GM18519 (cell line): ENCODE measurements around the gene TXNL4A.
"Not testable (repeated sequence)": the region's sequence is repeated elsewhere in the genome, so short reads cannot be mapped to it uniquely, and the experiment has no call there.

Experiments used
- ATAC-seq: cut with Tn5 transposase; IDR thresholded peaks from one replicate; pipeline ENCODE4 v1.9.1; 2021; ENCODE audit warnings: mild to moderate bottlenecking, moderate library complexity; ENCODE audit not compliant: unreplicated experiment, low FRiP score

TXNL4A gene, protein sequence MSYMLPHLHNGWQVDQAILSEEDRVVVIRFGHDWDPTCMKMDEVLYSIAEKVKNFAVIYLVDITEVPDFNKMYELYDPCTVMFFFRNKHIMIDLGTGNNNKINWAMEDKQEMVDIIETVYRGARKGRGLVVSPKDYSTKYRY

DNA sequence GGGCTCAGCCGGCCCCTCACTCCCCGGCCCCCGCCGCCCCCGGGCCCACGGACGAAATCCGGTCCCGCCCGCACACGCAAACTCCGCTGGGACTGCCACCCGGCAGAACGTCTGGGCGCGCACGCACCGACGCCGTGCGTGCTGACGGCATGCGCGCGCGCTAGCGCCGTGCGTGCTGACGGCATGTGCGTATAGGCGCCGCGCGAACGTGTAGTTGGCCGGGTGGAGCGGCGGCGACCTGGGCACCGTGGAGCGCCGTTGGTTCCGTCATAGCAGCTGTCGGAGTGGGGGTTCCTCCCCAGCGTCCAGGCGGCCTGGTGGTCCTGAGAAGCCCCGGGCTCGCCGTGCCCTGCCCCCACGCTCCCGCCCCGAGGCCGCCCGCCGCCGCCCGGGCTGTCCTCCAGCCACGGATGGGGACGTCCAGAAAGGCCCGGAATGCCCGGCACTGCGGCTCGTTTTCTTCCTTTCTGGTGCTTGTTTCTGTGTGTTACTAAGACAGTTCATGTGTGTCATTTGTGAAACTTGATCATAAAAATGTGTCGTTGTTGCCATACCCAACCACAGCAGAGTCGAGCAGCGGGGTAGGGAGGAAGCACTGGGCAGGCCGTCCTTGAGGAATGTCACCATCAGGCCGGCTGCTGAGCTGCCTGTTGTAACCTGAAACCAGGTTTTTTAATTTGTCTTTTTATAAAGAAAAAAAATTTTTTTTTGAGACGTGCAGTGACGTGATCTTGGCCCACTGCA lies at the start of gene TXNL4A:
Gene TXNL4A, minus strand, starts transcription at position 113 of the 744 bp plus-strand sequence. CDS start 171 bp downstream, outside the sequence.
- peak; percentile 95 for ATAC-seq

DNA sequence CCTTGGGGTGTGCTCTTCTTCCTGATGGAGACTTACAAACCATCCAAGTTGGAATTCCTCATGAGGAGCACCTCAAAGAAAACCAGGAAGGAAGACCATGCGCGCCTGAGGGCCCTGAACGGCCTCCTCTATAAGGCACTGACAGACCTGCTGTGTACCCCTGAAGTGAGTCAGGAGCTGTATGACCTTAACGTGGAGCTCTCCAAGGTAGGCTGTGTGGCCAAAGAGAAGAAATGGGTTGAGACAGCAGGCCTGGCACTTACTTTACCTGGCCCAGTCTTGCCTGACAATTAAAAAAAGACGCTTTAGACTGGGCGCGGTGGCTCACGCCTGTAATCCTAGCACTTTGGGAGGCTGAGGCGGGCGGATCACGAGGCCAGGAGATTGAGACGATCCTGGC lies 48.9 kb upstream of the TXNL4A start:
- ATAC-seq = no peak

DNA sequence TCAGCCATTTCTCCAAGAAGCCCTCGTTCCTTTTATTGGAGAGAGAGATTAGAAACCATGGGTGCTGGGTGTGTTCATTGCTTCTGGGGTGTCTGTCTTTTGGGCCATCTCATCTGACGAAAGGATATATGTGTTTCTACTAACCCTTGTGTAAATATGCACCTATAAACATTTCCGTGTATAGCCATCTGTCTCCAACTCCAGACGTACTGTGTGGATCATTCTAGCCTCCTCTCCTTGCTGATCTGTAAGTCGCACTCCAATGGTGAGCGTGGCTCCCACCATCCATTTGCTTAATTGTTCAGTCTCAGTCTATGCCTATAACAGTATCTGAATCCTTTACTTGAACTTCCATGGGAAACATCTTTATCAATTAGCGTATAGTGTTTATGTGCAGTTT lies 47.6 kb upstream of the TXNL4A start:
- ATAC-seq = no peak

DNA sequence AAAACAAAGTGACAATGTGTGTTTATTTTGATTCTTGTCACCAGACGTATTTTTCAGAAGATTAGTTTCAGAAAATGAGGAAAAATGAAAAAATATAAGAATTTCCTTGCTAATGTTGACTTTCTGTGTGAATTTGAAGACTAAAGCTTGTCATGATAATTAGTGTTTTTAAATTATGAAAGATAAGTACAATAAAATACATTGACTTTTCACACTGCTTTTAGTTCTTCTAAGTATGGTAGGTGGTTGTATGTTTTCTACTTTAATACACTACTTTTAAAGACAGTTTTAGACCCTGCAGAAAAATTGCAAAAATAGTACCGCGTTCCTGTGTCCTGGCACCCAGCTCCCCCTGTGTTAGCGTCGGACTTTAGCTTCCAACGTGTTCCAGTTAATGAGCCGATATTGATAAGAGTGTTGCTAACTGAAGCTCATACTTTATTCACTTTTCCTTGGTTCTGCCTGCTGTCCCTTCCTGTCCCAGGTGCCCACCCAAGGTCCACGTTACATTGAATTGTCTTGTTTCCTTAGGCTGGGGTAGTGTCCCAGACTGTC lies 46.6 kb upstream of the TXNL4A start:
- no peak for ATAC-seq

DNA sequence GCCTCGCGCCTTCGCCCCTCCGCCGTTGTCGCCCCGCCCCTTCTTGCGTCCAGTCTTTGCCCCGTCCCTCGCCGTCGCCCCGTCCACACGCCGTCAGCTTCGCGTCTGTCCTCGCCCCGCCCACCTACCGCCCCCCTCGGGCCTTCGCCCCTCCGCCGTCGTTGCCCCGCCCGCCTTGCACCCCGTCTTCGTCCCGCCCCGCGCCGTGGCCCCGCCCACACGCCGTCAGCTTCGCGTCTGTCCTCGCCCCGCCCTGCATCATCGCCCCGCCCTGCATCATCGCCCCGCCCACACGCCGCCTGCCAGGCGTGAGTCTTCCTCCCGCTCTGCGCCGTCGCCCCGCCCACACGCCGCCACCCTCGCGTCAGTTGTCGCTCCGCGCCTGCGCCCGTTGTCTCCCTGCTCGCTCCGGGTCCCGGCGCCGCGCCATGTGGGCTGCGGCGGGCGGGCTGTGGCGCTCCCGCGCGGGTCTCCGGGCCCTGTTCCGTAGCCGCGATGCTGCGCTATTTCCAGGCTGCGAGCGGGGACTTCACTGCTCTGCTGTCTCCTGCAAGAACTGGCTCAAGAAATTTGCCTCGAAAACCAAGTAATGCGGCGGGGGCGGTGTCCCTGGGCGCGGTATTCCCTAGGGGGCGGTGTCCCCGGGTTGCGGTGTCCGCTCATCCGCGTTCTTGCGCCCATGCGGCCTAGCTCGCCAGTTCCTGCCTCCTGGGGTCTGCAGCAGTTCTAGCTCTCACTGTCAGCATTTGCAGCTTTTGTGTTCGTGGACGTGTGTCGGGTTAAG lies 45.9 kb upstream of the TXNL4A start, which contains the start of gene RBFA:
Gene RBFA, plus strand, starts transcription at position 367 of the 784 bp plus-strand sequence. Its CDS starts 62 bp downstream, at position 429.
- peak; percentile 67 for ATAC-seq

DNA sequence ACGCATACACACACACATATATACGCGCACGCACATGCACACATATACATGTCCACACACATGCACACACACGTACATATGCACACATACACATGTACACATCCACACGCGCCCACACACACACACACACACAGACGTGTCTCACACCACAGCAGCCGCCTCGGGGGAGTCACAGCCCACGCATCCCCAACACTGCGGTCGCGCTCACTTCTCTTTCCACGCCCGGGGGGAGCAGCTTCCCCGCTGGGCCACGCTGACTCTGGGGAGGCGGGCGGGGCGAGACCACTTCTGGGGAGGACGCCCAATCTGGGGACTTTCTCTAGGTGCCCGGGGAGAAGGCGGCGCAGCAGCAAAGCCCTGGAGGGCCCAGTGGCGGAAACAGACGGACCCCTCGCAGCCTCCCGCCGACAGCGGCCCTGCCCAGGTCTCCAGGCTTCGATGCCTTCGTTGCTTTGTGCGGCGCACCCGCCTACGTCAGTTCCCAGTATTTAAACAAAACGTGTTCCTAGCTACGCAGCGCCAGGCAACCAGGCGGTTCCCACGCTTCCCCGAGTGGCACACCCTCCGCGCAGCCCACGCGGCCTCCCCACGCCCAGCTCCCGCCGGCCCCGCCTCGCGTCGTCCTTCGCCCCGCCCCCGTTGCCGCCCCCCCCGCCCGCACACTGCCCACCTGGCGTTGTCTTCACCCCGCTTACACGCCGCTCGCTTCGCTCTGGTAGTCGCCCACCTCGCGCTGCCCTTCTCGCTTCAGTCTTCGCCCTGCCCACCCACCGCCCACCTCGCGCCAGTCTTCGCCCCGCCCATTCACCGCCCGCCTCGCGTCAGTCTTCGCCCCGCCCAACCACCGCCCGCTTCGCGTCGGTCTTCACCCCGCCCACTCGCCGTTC lies 45.1 kb upstream of the TXNL4A start:
- peak; percentile 35 for ATAC-seq

DNA sequence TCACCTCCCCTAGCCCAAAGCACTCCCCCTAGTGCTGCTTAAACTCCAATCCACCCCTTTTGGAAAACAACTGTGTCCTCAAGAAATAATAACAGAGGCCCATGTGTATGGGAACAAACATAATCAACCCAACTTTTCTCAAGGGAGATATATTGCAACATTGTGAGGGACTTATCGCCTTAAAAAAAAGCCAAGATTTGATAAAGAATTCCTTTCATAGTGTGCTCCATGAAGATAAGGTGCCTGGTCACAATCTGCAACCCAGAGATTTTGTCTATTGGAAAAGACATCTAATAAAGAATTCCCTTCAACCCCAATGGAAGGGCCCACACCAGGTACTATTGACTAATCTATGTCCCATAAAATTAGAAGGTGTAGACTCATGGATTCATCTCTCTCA lies 41.3 kb upstream of the TXNL4A start:
- ATAC-seq = no peak

DNA sequence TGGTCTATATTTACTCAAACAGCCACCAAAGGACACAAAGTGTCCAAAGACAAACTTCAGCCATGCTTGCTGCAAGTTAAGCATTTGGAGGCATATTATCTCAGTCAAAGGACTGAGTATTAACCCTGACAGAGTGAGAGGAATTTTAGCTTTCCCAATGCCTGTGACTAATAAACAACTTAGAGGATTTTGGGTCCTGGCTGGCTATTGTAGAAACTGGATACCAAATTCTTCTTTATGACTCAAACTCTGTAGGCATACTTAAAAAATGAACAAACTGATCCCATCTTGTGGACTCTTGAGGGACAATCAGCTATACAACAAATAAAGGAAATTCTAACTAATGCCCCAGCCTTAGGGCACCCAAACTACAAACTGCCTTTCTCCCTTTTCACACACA lies 39.4 kb upstream of the TXNL4A start:
- not testable (repeated sequence) for ATAC-seq

DNA sequence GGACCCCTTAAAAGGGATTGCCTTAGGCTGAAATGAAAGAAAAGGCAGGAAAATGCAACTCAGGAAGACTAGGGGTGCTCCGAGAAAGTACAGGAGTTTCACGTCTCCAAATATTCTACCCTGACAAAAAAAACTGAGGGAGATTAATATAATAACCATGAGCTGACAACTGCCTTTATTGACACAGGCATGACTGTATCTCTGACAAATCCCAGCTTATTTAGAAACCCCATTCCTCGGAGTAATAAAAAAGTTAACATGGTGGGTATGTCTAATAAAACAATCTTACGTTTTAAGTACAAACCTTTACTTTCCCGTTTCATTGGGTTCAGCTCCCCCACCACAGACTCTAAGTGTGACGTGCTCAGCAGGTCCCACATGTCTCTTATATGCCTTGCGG lies 38.0 kb upstream of the TXNL4A start:
- no peak for ATAC-seq

DNA sequence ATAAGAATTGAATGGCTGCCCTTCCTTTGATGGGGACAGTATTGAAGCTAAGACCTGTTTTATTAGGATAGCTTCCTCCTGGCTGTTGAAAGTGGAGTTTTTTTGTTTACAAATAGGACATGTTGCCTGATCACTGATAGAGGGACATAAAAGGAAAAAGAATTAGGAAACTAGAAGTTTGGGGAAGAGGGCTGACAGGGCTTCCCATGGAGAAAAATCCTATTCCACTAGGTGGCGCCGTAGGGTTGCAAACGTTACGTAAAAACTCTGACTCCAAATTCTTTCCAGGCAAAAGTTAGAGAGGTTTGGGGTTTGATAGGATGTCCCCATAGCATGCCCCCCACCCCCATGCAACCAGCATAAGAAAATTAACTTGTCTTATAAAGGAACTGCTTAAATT lies 34.8 kb upstream of the TXNL4A start:
- ATAC-seq = no peak

DNA sequence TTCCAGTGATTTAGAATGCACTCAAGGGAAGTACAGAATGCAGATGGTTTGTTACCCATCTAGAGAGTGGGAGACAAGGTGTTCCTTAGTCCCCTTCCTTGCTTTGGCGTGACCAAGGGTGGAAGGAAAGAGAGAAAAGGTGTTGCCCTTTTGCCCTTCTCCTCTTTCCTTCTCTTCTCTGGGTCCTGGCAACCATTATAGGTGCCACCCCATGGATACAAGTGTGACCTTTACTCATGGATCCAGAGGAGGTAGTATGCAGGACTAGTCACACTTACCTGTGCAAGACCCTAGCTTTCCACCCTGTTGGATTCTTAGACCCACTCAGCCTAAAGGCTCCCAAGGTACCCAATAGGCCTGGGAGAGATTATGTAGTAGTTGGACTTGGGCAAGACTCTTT lies 34.2 kb upstream of the TXNL4A start:
- ATAC-seq = no peak

DNA sequence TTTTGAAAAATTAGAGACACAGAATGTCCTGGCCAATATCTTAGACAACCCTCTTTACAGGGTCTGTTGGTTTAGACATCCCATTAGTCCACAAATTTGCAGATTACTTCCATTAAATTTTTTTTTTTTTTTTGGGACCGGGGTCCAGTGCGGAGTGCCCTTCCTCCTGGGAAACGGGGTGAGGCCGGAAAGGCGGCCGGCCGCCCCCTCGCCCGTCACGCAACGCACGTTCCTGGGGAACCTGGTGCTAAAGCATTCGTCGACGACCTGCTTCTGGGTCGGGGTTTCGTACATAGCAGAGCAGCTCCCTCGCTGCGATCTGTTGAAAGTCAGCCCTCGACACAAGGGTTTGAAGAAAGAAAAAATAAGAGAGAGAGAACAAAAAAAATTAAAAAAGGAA lies 24.4 kb upstream of the TXNL4A start:
- ATAC-seq = no peak

DNA sequence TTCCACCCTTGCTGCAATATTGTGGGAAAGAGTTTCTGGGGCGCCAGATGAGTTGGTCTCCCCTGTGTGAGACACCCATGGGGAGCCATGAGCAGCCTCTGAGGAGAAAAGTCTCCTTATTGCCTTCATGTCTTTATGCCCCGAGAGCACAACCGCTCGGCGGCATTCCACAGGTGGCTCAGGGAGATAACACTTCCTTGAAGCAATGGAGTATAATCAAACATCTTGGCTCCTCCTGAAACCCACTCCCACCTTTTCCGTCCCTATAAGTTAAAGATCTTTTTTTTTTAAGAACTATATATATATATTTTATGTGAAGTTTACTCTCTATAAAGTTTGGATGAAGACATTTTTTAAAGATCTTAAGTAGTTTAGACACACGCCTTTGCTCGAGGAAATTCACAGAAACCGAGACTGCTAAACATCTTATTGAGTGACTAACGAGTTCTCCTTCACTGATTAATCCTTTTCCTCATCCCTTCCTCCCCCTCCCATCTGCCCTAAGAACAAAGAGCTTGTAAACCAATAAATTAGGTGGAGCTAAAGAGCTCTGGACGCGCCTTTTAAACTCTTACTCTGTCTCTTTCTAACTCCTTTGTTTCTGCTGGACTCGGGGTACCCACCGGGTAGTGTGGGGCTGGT lies 23.3 kb upstream of the TXNL4A start:
- not testable (repeated sequence) for ATAC-seq

DNA sequence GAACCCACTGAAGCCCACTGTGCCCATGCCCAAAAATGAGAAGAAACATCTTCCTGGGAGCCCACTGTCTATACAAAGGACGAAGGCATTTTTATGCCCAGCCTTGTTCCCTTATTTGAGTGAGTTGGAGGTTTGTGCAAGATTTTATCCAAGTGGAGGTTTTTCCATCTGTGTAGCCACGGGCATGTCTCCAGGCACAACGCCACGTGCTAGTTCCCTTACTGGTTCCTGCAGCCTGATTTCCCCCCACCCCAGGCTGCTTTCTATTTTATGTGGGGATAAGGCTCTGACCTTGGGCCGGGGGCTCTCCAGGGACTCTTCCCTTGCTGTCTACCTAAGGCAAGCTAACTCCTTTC lies 22.2 kb upstream of the TXNL4A start:
- no peak for ATAC-seq

DNA sequence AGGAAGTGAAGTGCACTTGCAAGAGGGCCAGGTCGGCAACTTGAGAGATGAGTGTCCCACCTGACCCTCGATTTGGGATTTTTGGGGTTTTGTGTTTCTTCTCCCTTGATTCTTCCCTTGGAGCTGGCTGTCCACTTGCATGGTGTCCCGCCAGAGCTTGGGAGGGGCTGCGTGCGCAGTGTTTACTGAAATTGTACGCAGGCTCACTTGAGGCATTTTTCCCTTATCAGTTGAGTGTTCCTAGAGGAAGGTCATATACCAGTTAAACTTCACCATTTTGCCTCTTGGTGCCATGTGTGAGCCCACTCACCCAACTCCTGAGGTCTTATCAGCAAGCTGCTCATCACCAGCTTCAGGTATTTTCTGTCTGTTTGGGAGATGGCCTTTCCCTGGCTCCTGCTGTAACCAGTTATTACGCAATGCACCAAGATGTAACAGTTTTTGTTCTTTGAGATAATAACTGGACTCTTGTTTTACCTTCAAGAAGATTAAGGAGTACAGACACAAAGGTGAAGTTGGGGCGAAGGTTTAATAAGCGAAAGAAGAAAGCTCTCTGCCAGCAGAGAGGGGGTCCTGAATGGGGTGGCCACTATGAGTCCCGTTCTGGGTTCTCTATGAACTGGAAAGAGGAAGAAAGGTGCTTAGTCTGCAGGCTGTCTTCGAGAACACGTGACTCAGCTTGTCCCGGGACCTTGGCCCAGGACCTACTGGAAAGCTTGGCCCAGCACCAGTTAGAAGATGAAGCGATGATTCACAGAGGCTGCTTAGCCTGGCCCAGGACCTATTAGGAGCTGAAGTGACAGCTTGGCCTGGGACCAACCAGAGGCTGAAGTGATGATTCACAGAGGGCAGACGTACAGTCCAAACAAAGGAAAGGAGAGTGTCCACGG lies 21.5 kb upstream of the TXNL4A start:
- ATAC-seq = no peak

DNA sequence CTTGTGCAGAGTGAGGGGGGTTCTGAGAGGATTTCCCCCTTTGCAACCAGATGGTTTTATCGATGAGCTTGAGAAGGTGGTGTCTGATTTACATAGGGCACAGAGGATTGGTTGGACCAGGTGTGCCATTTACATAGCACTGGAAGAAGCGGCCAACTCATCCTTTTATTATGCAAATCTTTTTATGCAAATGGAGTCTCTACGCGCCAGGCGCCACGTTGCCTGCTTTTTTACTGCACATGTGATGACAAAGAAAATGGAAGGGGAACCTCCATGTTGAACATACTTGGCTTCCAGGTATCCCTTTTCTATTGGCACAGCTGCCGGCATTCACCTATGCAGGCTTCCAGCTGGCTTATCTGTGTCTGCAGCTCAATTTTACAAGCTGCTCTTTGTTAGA lies 18.4 kb upstream of the TXNL4A start:
- no peak for ATAC-seq

DNA sequence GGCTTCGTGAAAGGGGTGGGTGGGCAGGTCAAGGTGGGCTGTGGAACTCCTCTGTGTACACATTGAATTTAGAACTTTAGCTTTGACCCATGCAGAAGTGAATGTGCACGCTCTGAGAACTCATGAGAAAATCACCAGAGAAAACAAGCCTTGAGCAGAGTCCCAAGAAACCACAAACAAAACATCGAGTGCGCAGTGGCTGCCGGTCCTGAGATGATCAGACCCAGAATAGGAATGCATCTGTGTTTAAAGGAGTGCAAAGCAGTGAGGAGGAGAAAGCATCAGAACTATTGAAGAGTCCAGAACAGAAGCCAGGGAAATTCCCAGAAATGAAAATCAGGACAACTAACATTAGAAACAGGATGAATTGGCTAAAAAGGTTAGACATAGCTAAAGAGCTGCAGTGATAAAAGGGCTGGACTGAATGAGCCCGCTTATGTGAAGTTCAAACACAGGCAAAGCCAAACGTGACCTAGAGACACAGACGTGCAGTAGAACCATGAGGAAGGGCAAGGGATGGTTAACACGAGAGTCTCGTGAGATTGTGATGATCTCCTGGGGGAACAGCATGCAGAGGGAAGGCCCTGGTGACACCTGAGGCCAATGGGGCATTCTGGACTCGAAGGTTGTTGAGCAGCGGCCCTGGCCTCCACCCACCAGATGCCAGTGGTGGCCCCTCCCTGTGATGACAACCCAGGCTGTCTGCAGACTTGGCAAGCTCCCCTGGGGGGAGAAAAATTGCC lies 16.4 kb upstream of the TXNL4A start:
- ATAC-seq = no peak

DNA sequence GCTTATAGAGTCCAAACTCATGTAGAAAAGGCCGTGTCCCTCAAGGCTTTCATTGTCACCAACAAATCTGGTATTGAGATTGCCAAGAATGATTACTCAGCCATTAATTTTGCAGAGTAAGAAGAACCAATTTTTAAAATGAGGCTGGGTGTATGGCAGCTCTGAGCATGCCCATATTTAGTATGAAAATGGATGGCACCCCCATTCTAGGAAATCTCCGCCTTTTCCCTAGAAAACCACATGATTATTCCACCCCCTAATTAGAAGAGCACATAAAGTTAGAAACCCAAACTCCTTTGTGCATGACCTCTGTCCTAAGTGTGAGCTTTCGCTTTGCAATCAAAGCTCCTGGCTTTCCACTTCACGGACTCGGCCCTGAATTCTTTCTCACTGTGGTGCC lies 14.1 kb upstream of the TXNL4A start:
- ATAC-seq = no peak
